SJCRH30 (cell line): ENCODE measurements around the gene SLC25A5. TPM values are rescaled to one million over a fixed set of nuclear protein-coding genes. Genes with fewer than 3 reads are reported as not detected.

Experiments used
- DNase-seq, 2 experiments: peaks; one replicate each; pipeline ENCODE4 v3.0.0-alpha.2; 2015 to 2020
- H3K27ac ChIP-seq: fragments of 250-450 bp; sonication (Bioruptor Pico); 2 replicates; pipeline ENCODE4 v1.5.1; 2020; ENCODE audit warnings: mild to moderate bottlenecking, moderate library complexity
- H3K27me3 ChIP-seq: fragments of 250-450 bp; sonication (Bioruptor Pico); 2 replicates; pipeline ENCODE4 v1.5.1; 2020; ENCODE audit warnings: mild to moderate bottlenecking, moderate library complexity
- H3K36me3 ChIP-seq: fragments of 250-450 bp; sonication (Bioruptor Pico); 2 replicates; pipeline ENCODE4 v1.5.1; 2020; ENCODE audit warnings: mild to moderate bottlenecking, moderate library complexity
- H3K4me1 ChIP-seq: fragments of 250-450 bp; sonication (Bioruptor Pico); 2 replicates; pipeline ENCODE4 v1.5.1; 2020; ENCODE audit warnings: mild to moderate bottlenecking, moderate library complexity
- H3K4me3 ChIP-seq: fragments of 250-450 bp; sonication (Bioruptor Pico); 2 replicates; pipeline ENCODE4 v1.5.1; 2020; ENCODE audit warnings: mild to moderate bottlenecking, moderate library complexity
- H3K9me3 ChIP-seq: fragments of 250-450 bp; sonication (Bioruptor Pico); replicated peaks from 2 replicates; pipeline ENCODE4 v1.5.1; 2020; ENCODE audit warnings: mild to moderate bottlenecking, moderate library complexity
- total RNA-seq: library from RNA; depleted of rRNA; stranded (reverse); fragments of >200 nt; shearing (Covaris generic); gene quantifications from 2 replicates; pipeline ENCODE4 v1.2.3, GENCODE V29; 2014; rRNA removed

Gene SLC25A5
- total RNA-seq, 1 experiment from 2014 or later: 739 TPM

GRCh38 chrX:119507206-119507605 lies 39.0 kb downstream of the SLC25A5 start:
- no peak overlapping the region for H3K4me3 ChIP-seq
- peaks cover 16% of the 10 kb centered on the region; the same call in 1 of the 2 replicates for H3K4me1 ChIP-seq
- H3K36me3 ChIP-seq: no peaks in the 10 kb centered on the region
- peaks cover 9% of the 10 kb centered on the region; the same call in 1 of the 2 replicates for H3K27me3 ChIP-seq
- H3K27ac ChIP-seq: no peak overlapping the region
- H3K9me3 ChIP-seq: no peaks in the 10 kb centered on the region
- DNase-seq: no peak

DNA sequence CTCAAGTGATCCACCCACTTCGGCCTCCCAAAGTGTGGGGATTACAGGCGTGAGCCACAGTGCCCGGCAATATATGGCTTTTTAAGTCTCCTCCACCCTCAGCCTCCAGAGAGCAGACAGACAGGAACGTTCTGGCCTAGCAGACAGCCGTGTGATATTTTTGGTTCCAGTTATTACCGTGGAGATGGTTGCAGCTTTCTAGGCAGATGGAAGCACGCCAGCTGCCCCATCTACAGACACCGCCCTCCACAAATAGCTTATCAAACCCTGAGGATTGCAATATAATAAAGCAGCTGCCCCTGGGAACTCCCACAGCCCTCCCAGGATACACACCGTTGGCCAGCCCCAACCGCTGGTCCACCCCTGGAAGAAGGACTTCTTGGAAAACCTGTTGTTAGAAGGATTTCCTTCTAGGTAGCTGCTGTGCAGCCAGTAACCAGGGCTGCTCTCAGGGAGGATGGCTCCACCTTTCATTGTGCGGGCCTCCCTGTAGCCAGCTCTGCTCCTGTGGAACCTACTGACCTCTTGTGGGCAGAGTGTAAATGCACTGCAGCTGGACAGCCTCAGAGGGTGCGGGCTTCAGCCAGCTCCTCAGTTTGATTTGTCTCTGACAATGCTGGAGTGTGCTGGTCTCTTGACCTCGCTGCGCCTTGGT lies 44.0 kb downstream of the SLC25A5 start:
- Histone ChIP-seq H3K27me3 (no peaks in the 10 kb centered on the region), H3K9me3 (no peaks in the 10 kb centered on the region), H3K27ac (peak overlapping the region; percentile 28), H3K36me3 (no peaks in the 10 kb centered on the region), H3K4me1 (peaks cover 3% of the 10 kb centered on the region; the same call in 1 of the 2 replicates), H3K4me3 (peak overlapping the region; percentile 19)
- DNase-seq: peak; percentile 89 to 93

DNA sequence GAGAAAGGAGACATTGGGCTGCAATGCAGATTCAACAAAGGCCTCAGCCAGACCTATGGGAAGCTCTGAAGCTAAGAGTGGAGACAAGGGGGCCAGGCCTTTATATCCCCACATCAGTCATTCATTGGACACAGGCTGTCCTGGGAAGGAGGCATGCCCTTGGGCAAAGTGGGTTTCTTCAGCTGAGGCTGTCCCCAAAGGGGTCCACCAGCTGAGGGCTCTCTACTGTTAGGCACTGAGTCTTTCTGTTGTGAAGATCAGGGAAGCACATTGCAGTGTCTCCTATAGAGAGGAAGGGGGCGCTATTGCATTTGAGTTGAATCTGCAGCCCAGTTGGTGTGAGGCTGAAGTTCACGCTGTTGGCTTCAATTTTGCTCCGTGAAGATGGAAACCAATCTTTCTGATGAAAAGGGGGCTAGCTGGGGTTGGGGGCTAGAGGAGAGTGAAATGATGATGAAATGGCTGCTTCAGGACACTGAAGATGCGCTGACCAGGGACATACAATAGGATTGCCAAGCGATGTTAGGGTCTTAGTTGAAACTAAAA lies 48.0 kb downstream of the SLC25A5 start:
- DNase-seq: peak; percentile 69 to 91

GRCh38 chrX:119518371-119518770 lies 50.1 kb downstream of the SLC25A5 start:
- H3K9me3 ChIP-seq: no peaks in the 10 kb centered on the region
- DNase-seq: peak; percentile 57 to 82
- H3K4me3 ChIP-seq: no peak overlapping the region
- H3K27me3 ChIP-seq: no peaks in the 10 kb centered on the region
- no peak overlapping the region for H3K27ac ChIP-seq
- peaks cover 10% of the 10 kb centered on the region for H3K4me1 ChIP-seq
- H3K36me3 ChIP-seq: no peaks in the 10 kb centered on the region

More for the DNA sequence above, 48.0 kb downstream of the SLC25A5 start:
- peaks cover 13% of the 10 kb centered on the region for H3K4me1 ChIP-seq
- no peaks in the 10 kb centered on the region for H3K9me3 ChIP-seq
- no peak overlapping the region for H3K4me3 ChIP-seq
- H3K27me3 ChIP-seq: no peaks in the 10 kb centered on the region
- H3K36me3 ChIP-seq: no peaks in the 10 kb centered on the region
- H3K27ac ChIP-seq: no peak overlapping the region

Other genes starting within 250 kb of the SLC25A5 start
- 361 and 368 TPM in 2 replicates for gene PGRMC1, start 232.2 kb upstream of the SLC25A5 start, total RNA-seq
- gene SLC25A43, start 69.1 kb upstream of the SLC25A5 start, total RNA-seq: not detected in 2 replicates
- gene STEEP1, start 97.0 kb downstream of the SLC25A5 start, total RNA-seq: 88.9 and 91.5 TPM in 2 replicates
- 85.1 and 90.5 TPM in 2 replicates for gene UBE2A, start 106.1 kb downstream of the SLC25A5 start, total RNA-seq
- gene NKRF, start 138.0 kb downstream of the SLC25A5 start, total RNA-seq: 27.7 and 27.8 TPM in 2 replicates
- gene SEPTIN6, start 224.7 kb downstream of the SLC25A5 start, total RNA-seq: 70.9 and 73.8 TPM in 2 replicates